Activated CD8-positive, alpha-beta T cell treated with anti-CD3 and anti-CD28 coated beads for 36 hours (primary cell): ENCODE results near the gene ANKS1B. TPM values are rescaled to one million over a fixed set of nuclear protein-coding genes. Genes with fewer than 3 reads are reported as not detected.
A peak's percentile ranks its signal among the peaks of the same experiment; 100 is the strongest.

Experiments
- ATAC-seq: fragments of 200-7000 bp; cut with Tn5 transposase; one replicate; pipeline ENCODE4 v1.10.0; 2021; ENCODE audit warnings: mild to moderate bottlenecking, moderate library complexity
- CTCF ChIA-PET: fragments of 350-600 bp; sonication (Branson Sonifier 250); formaldehyde crosslinking; loops from one replicate; lab custom pipeline; 2021; ENCODE audit warnings: antibody characterized with exemption; lab: Charles Lee
- POLR2A ChIA-PET: fragments of 350-600 bp; sonication (Branson Sonifier 250); formaldehyde crosslinking; loops from one replicate; lab custom pipeline; 2021; ENCODE audit warnings: antibody characterized with exemption; lab: Charles Lee
- DNase-seq: peaks from one replicate; pipeline ENCODE4 v3.0.0-alpha.2; 2020
- H3K27ac Mint-ChIP-seq: one replicate; pipeline ENCODE4 v1.8.0; 2021; ENCODE audit warnings: mild to moderate bottlenecking, mixed read lengths
- H3K27me3 Mint-ChIP-seq: one replicate; pipeline ENCODE4 v1.8.0; 2021; ENCODE audit warnings: mixed read lengths
- H3K36me3 Mint-ChIP-seq: one replicate; pipeline ENCODE4 v1.8.0; 2021; ENCODE audit warnings: low read depth, mixed read lengths
- H3K4me1 Mint-ChIP-seq: one replicate; pipeline ENCODE4 v1.8.0; 2021; ENCODE audit warnings: low read depth, mixed read lengths
- H3K4me3 Mint-ChIP-seq: one replicate; pipeline ENCODE4 v1.8.0; 2021; ENCODE audit warnings: mild to moderate bottlenecking, moderate library complexity, mixed read lengths
- H3K9me3 Mint-ChIP-seq: one replicate; pipeline ENCODE4 v1.8.0; 2021; ENCODE audit warnings: mixed read lengths
- CTCF ChIP-seq: fragments of 200-600 bp; IDR thresholded peaks from one replicate; pipeline ENCODE4 v1.8.0; 2022; ENCODE audit warnings: antibody characterized with exemption, mild to moderate bottlenecking
- intact Hi-C: fragments of 100-400 bp; cut with micrococcal nuclease; formaldehyde crosslinking; loops from one replicate; pipeline ENCODE4 v1.10.0; 2022
- total RNA-seq, 2 experiments: library from RNA; stranded (reverse); gene quantifications; one replicate each; pipeline ENCODE4 v1.2.3, GENCODE V29; 2021

Gene ANKS1B
- total RNA-seq, 2 experiments from 2014 or later, result 0.54 TPM; not detected in 1

DNA sequence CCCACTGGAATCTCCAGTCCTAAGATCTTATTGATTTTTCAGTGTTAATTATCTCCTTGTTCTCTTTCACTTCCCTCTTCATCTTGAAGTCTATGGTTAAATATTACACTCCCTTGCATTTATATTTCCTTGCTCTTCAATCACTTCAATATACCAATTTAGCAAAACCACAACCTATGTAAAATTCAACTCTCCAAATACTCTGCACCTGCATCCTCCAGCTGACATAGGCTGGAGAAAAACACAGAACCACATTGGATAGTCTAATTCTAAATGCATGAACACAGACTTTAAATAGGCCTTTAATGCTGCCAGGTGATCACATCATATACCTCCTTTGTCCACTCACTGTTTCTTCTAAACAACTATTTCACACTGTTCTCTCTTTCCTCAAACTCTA lies 591.0 kb downstream of the ANKS1B start:
- DNase-seq (no peak), ATAC-seq (no peak)
- no peaks in the 10 kb centered on the region for H3K4me1 Mint-ChIP-seq
- intact Hi-C loops, result no loop called here
- CTCF ChIA-PET, result no interaction called here
- TF ChIP-seq CTCF, result no peak
- no peak overlapping the region for H3K4me3 Mint-ChIP-seq
- no peaks in the 10 kb centered on the region for H3K27me3 Mint-ChIP-seq
- no peaks in the 10 kb centered on the region for H3K36me3 Mint-ChIP-seq
- H3K27ac Mint-ChIP-seq, result no peak overlapping the region
- H3K9me3 Mint-ChIP-seq, result no peaks in the 10 kb centered on the region
- POLR2A ChIA-PET, result no interaction called here

DNA sequence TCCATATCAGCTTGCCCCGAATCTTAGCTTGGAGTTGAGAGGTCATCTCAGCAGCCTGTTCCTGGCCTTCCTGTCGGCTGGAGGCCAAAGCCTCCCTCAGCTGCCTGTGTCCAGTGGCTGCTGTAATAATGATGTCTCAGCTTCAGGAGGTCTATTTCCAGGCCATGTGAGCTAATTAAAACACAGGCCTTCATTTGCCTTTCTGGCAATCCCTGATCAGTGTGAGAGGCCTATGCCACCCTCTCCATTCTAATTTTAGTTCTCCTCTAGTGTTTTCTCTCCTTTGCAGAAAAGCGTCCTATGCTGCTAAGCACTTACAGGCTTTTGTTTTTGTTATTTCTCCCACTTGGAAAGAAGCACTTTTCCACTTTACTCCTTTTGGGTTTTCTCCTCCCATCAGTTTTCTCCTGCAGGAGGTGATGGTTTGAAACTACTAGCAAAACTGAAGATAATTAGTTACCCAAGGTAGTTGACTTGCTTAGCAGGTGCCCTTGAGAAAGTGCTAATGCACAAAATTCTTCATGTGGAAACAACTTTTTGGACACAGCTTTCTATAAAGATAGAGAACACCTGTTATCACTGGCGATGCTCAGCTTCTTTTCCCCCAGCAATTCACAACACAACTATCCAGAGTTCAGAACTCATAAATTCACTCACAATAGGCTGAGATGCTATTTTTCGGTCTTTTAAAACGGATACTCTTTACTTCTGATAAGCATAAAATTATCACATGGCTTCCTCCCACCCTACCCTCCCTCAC lies 592.5 kb downstream of the ANKS1B start:
- no peak for DNase-seq
- CTCF ChIA-PET, result no interaction called here
- no peak for TF ChIP-seq CTCF
- intact Hi-C loops, result no loop called here
- POLR2A ChIA-PET, result no interaction called here
- ATAC-seq, result no peak
- Mint-ChIP-seq H3K4me3 (no peak overlapping the region), H3K9me3 (no peaks in the 10 kb centered on the region), H3K27me3 (no peaks in the 10 kb centered on the region), H3K27ac (no peak overlapping the region), H3K4me1 (no peaks in the 10 kb centered on the region), H3K36me3 (no peaks in the 10 kb centered on the region)

DNA sequence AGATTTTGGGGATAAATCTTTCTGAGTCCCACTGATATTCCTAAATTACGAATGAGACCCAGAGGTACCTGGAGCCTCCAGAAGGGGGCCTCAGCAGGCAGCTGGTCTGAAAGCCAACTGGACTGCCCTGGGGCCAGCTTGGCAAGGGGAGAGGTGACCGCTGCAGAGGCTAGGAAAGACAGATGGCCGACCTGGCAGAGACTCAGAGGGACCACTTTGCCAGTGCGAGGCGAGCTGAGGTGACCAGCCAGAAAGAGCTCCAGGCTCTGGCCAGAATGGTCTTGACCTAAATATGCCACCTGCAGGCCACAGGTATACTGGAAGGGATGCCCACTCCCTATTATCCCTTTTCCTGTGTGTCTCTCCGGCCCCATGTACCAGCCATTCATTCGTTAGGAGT lies 594.0 kb downstream of the ANKS1B start:
- DNase-seq (peak; percentile 1), ATAC-seq (no peak)
- Mint-ChIP-seq H3K27me3 (no peaks in the 10 kb centered on the region), H3K36me3 (no peaks in the 10 kb centered on the region), H3K4me3 (no peak overlapping the region), H3K27ac (no peak overlapping the region), H3K9me3 (no peaks in the 10 kb centered on the region), H3K4me1 (no peaks in the 10 kb centered on the region)
- ChIA-PET POLR2A (no interaction called here), CTCF (interaction anchor here (1.2 kb wide), 1 partner anchor 229 kb away, joined by 3 read pairs; no protein-coding TSS in a partner anchor)
- intact Hi-C loops, result no loop called here
- no peak for TF ChIP-seq CTCF

GRCh38 chr12:99389751-99390150 lies 595.0 kb downstream of the ANKS1B start:
- no peaks in the 10 kb centered on the region for H3K9me3 Mint-ChIP-seq
- no peak overlapping the region for H3K27ac Mint-ChIP-seq
- no peak overlapping the region for H3K4me3 Mint-ChIP-seq
- intact Hi-C loops, result no loop called here
- TF ChIP-seq CTCF, result no peak
- no peaks in the 10 kb centered on the region for H3K36me3 Mint-ChIP-seq
- no peaks in the 10 kb centered on the region for H3K4me1 Mint-ChIP-seq
- H3K27me3 Mint-ChIP-seq, result no peaks in the 10 kb centered on the region
- ChIA-PET CTCF (no interaction called here), POLR2A (no interaction called here)
- ATAC-seq, result no peak
- no peak for DNase-seq

DNA sequence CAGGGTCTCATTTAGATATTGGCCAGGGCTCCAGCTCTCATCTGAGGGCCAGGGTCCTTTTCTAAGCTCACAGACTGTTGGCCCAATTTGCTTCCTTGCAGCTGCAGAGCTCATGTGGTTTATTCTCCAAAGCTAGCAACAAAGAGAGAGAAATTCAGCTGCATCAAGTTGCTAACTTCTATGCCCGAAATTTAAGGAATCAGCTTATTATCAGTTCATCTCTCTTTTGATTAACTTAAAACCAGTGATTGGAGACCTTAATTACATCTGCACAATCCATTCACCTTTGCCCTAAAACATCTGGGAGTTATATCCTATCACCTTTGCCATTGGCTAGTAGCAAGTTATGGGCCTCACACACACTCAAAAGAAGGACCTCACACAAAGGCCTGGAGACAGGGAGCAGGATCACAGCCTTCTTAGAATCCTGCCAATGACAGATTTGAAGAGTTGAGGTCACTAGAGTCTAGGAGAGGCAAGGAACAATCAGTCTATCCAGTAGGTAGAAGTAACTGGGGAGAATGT lies 596.0 kb downstream of the ANKS1B start:
- Mint-ChIP-seq H3K4me1 (no peaks in the 10 kb centered on the region), H3K9me3 (no peaks in the 10 kb centered on the region), H3K27ac (no peak overlapping the region), H3K4me3 (no peak overlapping the region), H3K36me3 (no peaks in the 10 kb centered on the region), H3K27me3 (no peaks in the 10 kb centered on the region)
- ATAC-seq (no peak), DNase-seq (no peak)
- no peak for TF ChIP-seq CTCF
- ChIA-PET POLR2A (no interaction called here), CTCF (no interaction called here)
- intact Hi-C loops, result no loop called here
